Neutrophil (primary cell): Measurements from ENCODE around the gene PLEKHG3.

Experiments used
- H3K27ac ChIP-seq: fragments of 200-600 bp; sonication (generic); 2 replicates; pipeline ENCODE4 v1.5.1; 2016; ENCODE audit warnings: mild to moderate bottlenecking, moderate library complexity
- H3K27me3 ChIP-seq: fragments of 200-600 bp; sonication (generic); 2 replicates; pipeline ENCODE4 v1.6.0; 2016; ENCODE audit warnings: mild to moderate bottlenecking
- H3K36me3 ChIP-seq: fragments of 200-600 bp; sonication (generic); 2 replicates; pipeline ENCODE4 v1.5.1; 2017
- H3K4me1 ChIP-seq, 2 experiments: fragments of 200-600 bp in 1 of 2; sonication (generic) in 1 of 2; 1 replicate in 1 of 2; 2 replicates in 1 of 2; pipeline versions ENCODE4 v1.5.1 to v1.6.1; 2013 to 2016; ENCODE audit warnings: low read depth in 1 of 2, low read length in 1 of 2, mild to moderate bottlenecking in 1 of 2, moderate library complexity in 1 of 2; ENCODE audit not compliant: control insufficient read depth in 1 of 2, insufficient read depth in 1 of 2
- H3K4me3 ChIP-seq, 2 experiments: fragments of 200-600 bp in 1 of 2; sonication (generic) in 1 of 2; 1 replicate in 1 of 2; 2 replicates in 1 of 2; pipeline ENCODE4 v1.5.1; 2013 to 2016; ENCODE audit warnings: low read depth in 1 of 2, low read length in 1 of 2, mild to moderate bottlenecking in 1 of 2, moderate library complexity in 1 of 2
- H3K9me3 ChIP-seq: fragments of 200-600 bp; sonication (generic); 2 replicates; pipeline ENCODE4 v1.5.1; 2016
- CTCF ChIP-seq: fragments of 200-600 bp; sonication (generic); IDR thresholded peaks from 2 replicates; pipeline ENCODE4 v1.5.1; 2016; ENCODE audit warnings: antibody characterized with exemption

PLEKHG3 gene

DNA sequence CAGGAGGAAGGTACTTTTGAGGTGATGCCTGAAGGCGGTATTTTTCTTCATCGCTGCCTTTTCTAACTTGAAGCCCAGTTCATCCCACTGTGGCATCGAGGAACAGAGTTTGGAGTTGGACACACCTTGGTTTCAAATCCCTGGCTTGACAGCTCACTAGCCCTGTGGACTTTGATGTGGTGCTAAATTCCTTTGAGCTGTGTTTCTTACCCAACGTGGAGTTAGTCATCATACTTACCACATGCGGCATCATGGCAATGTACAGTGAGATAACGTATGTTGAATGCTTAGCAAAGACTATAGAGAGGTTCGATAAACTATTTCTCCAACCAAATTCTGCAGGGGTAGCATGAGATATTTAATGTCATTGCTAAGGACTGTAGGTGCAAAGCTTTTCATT lies 3.4 kb downstream of the PLEKHG3 start:
- Histone ChIP-seq H3K36me3 (peaks cover 21% of the 10 kb centered on the region), H3K9me3 (no peaks in the 10 kb centered on the region), H3K4me3 (peak overlapping the region; percentile 79 to 97), H3K27ac (peak overlapping the region; percentile 99), H3K27me3 (no peaks in the 10 kb centered on the region), H3K4me1 (peaks cover 83 to 91% of the 10 kb centered on the region in 2 experiments)
- TF ChIP-seq CTCF = no peak

- H3K4me1 ChIP-seq = peaks cover 83 to 91% of the 10 kb centered on the region in 2 experiments
- peak overlapping the region; percentile 79 to 97 for H3K4me3 ChIP-seq
- no peaks in the 10 kb centered on the region for H3K9me3 ChIP-seq
- peak; percentile 65 for TF ChIP-seq CTCF
- no peaks in the 10 kb centered on the region for H3K27me3 ChIP-seq
- peaks cover 21% of the 10 kb centered on the region for H3K36me3 ChIP-seq
- H3K27ac ChIP-seq = peak overlapping the region; percentile 99
These were observed 4.2 kb downstream of the PLEKHG3 start for GRCh38 chr14:64708148-64709004.

DNA sequence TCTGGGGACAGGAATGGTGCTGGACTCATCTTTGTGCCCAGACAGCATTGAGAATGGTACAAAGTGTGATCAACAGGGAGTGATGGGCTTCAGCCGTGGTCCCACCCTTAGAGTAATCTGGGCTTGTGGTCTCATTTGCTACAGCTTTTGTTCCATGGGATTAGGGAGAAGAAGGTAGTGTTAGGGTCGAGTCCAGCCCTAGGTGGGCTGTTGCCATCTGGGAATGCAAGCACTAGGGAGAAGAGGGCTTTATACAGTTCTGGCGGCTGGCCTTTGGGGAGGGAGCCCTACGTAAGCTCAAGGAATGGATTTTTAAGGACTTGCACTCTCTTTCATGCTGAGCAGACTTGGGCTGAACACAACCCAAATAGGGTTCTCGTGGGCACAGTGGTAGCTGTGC lies 4.9 kb downstream of the PLEKHG3 start:
- Histone ChIP-seq H3K36me3 (peaks cover 21% of the 10 kb centered on the region), H3K4me3 (peak overlapping the region; percentile 79 to 97), H3K27ac (peak overlapping the region; percentile 99), H3K4me1 (peaks cover 89 to 92% of the 10 kb centered on the region in 2 experiments), H3K27me3 (no peaks in the 10 kb centered on the region), H3K9me3 (no peaks in the 10 kb centered on the region)
- no peak for TF ChIP-seq CTCF

GRCh38 chr14:64711039-64711438 lies 6.8 kb downstream of the PLEKHG3 start:
- TF ChIP-seq CTCF = no peak
- no peaks in the 10 kb centered on the region for H3K9me3 ChIP-seq
- H3K4me3 ChIP-seq = peak overlapping the region in 1 of 2 experiments; percentile 79
- peak overlapping the region; percentile 99 for H3K27ac ChIP-seq
- H3K4me1 ChIP-seq = peaks cover 100% of the 10 kb centered on the region in 2 experiments
- peaks cover 21% of the 10 kb centered on the region for H3K36me3 ChIP-seq
- no peaks in the 10 kb centered on the region for H3K27me3 ChIP-seq

GRCh38 chr14:64713677-64714076 lies 9.5 kb downstream of the PLEKHG3 start:
- peak overlapping the region in 1 of 2 experiments; percentile 33 for H3K4me3 ChIP-seq
- TF ChIP-seq CTCF = no peak
- H3K9me3 ChIP-seq = no peaks in the 10 kb centered on the region
- peaks cover 7% of the 10 kb centered on the region for H3K36me3 ChIP-seq
- H3K27ac ChIP-seq = peak overlapping the region; percentile 86
- no peaks in the 10 kb centered on the region for H3K27me3 ChIP-seq
- H3K4me1 ChIP-seq = peaks cover 100% of the 10 kb centered on the region in 2 experiments
